Measurements from ENCODE around the gene PBX3.
"Not testable (repeated sequence)": the region's sequence is repeated elsewhere in the genome, so short reads cannot be mapped to it uniquely, and the experiment has no call there.

The PBX3 gene

DNA sequence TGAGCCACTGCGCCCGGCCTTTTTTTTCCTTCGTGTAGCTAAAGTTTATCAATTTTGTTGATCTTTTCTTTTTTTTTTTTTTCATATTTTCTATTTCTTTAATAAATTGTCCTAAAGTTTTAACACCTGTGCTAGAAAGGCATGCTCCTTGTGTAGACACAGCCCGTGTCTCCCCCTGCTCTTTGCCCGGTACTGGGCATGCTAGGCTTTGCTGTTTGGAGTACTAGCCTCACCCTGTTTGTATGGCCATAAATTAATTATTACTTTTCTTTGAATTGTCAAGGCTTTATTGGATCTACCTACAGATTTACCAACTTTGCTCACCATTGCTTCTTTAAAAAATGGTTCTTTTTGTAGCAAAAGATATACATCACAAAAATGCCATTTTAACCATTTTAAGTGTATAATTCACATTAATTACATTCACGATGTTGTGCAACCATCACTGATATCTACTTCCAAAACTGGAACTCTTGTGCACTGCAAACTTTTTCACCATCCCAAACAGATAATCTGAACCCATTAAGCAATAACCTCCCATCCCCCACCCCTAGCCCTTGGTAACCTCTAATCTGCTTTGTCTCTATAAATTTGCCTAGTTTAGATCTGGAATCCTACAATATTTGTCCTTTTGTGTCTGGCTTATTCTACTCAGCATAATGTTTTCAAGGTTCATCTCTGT lies 31.5 kb downstream of the PBX3 start:
- not testable (repeated sequence) for FAIRE-seq

DNA sequence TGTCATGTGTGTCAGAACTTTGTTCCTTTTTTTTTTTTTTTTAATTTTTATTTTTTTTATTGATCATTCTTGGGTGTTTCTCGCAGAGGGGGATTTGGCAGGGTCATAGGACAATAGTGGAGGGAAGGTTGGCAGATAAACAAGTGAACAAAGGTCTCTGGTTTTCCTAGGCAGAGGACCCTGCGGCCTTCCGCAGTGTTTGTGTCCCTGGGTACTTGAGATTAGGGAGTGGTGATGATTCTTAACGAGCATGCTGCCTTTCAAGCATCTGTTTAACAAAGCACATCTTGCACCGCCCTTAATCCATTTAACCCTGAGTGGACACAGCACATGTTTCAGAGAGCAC lies 32.0 kb downstream of the PBX3 start:
- not testable (repeated sequence) for FAIRE-seq

DNA sequence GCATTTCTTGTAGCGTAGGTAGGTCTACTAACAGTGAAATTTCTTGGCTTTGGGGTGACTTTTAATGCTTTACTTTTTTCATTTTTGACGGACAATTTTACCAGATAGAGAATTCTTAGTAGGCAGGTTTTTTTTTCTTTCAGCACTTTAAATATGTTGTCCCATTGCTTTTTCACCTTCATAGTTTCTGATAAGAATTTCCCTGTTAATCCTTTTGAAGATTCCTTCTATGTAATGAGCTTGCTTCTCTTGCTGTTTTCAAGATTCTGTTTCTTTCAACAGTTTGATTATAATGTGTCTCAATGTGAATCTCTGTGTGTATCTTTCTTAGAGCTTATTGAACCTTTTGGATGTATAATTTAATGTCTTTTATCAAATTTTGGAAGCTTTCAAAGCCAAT lies 35.5 kb downstream of the PBX3 start:
- FAIRE-seq: no peak

DNA sequence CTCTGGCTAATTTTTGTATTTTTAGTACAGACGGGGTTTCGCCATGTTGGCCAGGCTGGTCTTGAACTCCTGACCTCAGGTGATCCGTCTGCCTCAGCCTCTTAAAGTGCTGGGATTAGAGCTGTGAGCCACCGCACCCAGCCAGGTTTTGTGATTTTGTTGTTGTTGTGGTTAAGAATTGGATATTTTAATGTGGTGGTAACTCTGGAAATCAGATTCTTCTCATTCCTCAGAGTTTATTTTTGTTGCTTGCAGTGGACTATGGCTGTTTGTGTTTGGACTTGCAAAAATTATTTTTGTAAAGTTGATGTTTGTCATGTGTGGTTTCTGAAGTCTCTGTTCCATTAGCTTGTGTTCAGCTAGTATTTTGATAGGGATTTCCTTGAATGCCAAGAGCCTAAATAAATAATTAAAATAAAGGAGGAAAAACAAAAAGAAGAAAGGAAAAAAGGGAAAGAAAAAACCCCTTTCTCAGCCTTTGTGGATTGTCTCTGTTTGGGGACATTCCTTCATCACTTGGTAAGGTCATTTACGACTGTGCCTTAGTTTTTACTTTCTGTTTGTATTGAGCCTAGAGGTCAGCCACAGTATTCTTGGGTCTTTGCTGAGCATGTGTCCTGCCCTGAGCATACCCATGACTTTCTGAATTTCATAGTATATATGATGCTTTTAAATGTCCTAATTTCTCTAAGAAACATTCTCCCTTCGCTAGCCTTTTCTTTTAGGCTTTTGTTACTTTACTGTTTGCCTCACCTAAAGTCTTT lies 37.3 kb downstream of the PBX3 start:
- peak; percentile 43 for FAIRE-seq

DNA sequence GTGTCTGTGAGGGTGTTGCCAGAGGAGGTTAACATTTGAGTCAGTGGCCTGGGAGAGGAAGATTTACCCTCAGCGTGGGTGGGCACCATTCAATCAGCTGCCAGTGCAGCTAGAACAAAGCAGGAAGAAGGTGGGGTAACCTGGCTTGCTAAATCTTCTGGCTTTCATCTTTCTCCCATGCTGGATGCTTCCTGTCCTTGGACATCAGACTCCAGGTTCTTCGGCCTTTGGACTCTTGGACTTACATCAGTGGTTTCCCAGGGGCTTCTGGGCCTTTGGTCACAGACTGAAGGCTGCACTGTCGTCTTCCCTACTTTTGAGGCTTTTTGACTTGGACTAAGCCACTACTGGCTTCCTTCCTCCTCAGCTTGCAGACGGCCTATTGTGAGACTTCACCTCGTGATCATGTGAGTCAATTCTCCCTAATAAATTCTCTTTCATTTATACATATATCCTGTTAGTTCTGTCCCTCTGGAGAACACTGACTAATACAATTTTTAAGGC lies 38.1 kb downstream of the PBX3 start:
- no peak for FAIRE-seq

DNA sequence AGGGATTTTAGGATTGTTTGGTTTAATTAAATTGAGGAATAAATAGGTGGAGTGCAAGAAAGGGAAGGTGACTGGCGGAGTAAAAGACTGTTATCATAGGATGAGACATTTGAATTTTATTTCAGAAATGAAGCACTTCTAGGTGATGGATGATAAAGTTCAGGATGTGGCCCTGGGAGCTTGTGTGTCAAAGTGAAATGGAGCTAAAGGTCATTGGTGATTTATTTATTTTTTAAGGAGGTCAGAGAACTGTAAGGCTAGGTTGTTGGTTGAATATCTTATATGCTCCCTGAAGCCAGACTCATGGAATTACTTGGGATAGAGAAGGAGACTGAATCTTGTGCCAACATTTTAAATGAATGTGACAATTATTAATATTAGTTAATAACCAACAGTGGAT lies 40.5 kb downstream of the PBX3 start:
- no peak for FAIRE-seq

DNA sequence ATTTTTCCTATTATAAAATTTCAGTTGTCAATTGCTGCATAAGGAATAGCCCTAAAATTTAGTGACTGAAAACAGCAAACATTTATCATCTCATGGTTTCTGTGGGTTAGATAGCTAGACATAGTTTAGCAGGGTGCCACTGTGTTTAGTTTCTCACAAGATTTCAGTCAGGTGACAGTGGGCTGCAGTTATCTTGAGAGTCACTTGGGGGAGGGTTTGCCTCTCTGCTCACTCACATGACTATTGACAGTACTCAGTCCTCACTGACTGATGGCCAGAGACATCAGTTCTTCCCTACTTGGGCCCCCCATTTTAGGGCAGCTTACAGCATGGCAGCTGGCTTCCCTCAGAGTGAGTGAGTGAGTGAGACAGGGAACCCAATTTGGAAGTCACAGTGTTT lies 42.0 kb downstream of the PBX3 start:
- no peak for FAIRE-seq

DNA sequence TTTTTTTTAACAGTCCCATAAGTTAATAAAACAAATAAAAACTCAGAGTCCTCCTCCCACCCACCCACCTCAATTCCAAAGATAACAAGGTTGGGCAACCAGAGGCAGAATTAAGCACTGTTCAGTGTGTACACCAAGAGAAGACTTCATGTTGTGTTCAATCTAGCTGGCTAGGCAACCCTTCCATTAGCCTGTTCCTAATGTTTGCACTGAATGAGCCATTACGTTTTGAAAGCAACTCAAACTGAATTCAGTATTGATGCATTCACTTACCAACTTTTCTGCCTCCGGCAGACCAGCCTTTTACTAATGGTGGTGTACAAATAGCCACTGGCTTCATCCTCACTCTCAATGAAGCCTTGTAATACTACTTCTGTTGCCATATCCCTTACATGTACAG lies 47.5 kb downstream of the PBX3 start:
- no peak for FAIRE-seq

DNA sequence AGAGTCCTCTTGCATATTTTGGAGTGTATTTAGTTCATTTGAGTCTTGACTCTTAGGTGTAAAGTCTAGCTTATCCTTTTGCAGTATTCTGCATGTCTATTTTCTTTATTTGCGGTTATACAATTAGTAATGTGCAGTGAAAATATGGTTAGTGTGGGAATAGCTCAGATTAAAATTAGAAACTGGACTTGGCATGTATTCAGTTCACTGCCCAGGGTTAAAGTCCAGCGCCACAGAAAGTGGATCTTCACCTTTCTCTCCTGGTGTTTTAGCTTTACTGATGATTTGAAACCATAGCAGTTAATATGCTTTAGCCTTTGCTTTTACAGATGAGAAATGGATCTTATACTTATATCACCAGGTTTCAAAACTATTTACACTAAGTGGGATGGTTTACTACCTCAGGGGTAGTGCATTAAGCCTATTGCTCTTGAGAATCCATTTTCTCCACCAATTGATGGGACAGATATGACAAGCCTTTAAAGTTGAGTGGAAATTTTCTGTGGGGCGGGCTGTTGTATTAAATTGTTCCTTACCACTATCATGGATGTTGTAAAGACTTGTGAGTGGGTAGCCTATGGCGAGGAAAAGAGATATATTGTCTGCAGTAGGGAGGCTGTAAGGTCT lies 48.9 kb downstream of the PBX3 start:
- FAIRE-seq: no peak

DNA sequence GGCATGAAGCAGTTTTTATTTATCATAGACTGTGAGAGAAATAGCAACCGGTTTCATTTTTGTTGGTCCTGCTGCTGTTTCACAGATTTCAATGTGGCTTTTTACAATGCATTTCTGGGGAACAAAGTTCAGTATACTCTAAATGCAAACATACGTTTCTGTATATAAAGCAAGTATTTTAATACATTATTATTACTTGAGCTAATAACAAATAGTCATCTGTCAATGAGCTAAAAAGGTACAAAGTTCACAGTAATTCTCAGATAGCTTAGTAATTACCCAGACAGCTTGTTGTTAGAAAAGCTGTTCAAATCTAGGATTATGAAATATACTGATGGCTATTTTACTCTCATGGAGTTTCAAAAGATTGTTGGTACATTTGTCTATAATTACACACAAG lies 50.8 kb downstream of the PBX3 start:
- FAIRE-seq: no peak

DNA sequence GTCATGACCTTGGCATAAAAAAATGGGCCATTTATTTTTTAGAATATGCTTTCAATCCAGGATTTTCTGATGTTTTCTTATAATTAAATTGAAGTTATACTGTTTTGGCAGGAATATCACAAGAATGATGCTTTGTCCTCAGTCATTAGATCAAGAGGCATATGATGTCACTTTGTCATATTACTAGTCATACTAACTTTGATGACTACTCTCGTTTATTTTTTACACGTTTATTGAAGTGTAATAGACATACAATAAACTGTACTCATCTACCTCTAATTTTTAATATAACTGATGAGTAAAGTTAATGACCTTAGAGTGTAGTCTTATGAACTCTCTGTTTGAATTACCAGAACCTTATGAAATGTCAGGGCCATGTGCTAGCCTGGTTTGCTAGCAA lies 56.4 kb downstream of the PBX3 start:
- FAIRE-seq: no peak

DNA sequence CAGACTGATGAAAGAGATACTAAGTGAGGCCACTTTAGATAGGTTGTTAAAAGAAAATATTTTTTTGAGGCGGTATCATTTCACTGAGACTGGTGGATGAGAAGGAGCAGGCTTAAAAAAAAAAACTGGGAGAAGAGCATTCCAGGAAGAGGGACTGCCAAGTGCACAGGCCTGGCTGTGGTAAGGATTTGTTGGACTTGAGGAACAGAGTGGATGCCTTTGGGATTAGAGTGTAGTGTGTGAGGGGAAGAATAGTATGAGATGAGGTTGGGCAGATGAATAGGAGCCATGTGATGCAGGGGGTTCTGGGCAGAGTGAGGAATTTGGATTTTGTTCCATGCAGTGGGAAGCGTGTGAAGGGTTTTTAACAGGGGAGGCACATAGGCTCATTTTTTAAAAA lies 57.9 kb downstream of the PBX3 start:
- no peak for FAIRE-seq

DNA sequence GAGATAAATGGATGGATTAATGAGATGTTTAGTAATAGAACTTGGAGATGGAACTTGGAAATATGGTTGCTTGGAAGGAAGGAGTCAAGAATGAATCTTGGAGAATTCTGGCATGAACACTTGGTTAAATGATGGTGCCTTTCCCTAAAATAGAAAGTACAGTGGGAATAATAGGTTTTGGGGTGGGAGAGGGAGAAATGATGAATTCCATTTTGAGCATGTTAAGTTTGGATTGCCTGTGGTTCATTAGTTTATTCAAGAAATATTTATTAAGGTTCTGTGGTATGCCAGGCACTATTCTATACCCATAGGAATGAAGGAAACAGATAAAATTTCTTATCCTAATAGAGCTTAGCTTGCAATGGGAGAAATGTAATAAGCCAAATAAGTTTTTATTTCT lies 58.4 kb downstream of the PBX3 start:
- no peak for FAIRE-seq

DNA sequence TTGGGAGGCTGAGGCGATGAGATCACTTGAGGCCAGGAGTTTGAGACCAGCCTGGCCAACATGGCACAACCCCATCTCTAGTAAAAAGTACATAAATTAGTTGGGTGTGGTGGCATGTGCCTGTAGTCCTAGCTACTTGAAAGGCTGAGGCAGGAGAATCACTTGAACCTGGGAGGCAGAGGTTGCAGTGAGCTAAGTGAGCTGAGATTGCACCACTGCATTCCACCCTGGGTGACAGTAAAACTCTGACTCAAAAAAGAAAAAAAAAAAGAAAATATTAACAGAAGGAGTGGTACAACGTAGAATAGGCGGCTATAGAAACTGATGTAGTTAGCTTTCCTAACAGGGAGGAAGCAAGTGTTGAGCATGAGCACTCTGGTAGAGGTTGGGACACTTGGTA lies 59.9 kb downstream of the PBX3 start:
- FAIRE-seq: no peak

DNA sequence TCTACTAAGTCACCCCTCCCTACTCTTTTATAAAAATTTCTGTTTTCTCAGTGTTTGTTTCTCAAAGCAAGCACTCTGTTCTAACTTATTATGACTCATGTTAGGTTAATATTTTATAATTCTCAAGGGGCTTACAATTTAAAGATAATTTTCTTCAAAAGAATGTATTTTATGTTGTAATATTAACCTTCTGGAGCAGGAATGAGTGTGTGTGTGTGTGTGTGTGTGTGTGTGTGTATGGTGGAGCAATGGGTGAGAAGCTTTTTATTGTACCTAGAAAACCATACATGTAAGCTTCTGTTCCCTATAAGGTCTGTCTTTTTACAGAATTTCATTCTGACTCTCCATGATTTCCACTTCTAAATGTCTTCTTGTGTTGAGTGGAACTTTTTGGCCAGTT lies 63.0 kb downstream of the PBX3 start:
- FAIRE-seq: no peak

DNA sequence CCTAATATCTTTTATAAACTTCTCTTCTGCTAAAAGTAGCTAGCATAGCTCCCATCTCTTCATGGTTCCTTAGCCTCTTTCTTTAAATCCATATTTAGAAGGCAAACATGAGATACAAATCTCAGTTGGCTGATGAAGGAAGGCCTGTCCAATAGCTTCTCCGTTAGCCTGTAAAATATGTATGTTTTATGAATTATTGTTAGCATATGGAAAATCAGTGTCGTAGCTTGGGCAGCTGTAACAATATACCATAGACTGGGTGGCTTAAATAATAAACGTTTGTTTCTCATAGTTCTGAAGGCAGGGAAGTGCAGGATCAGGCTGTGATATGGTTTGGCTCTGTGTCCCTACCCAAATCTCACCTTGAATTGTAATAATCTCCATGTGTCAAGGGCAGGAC lies 63.8 kb downstream of the PBX3 start:
- FAIRE-seq: no peak

DNA sequence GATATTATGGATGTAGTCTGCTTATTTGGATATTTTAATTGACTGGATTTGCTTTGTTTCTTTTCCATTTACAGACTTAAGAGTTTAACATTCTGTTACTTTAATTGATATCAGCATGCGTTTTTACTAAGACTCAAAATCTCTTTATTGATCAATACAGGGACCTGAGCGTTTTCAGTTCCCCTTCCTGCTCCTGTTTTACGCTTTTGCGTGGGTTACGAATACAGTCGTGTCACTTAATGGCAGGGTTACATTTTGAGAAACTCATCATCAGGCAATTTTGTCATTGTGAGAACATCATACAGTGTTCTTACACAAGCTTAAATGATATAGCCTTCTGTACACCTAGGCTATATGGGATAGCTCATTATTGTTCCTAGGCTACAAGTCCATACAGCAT lies 65.2 kb downstream of the PBX3 start:
- FAIRE-seq: no peak

DNA sequence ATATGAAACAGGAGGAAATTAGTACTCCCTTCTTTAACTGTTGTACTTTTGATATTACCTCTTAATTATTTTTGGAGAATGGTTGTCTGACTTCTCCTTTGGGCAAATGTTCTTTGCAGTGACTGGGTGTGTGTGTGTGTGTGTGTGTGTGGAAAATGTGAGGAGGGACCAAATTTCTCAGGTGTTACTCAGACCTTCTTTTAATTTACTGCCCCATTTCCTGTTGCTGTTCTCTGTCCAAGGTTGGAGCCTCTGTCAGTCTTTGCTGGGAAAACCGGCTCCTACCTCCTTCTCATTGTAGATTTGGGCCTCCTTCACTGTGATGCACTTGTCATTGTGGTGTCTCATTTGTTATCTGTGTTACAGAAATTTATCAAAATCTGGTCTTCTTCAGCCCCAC lies 68.4 kb downstream of the PBX3 start:
- FAIRE-seq: no peak

DNA sequence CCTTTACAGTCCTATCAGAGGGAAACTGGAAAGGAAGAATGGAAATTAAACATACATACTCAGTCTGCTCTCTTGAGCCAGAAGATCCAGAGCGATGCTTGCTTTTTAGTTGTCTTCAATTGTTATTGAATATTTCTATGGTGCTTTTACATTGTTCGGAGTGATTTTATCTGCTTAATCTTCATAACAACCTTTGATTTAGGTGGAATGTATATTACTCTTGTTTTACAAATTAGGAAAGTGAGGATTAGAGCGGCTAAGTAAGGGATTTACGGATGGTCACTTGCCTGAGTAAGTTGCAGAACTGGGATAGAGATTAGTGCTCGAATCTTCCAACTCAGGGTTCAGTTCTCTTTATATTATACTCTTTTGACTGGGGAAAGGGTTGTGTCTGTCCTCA lies 69.1 kb downstream of the PBX3 start:
- no peak for FAIRE-seq

DNA sequence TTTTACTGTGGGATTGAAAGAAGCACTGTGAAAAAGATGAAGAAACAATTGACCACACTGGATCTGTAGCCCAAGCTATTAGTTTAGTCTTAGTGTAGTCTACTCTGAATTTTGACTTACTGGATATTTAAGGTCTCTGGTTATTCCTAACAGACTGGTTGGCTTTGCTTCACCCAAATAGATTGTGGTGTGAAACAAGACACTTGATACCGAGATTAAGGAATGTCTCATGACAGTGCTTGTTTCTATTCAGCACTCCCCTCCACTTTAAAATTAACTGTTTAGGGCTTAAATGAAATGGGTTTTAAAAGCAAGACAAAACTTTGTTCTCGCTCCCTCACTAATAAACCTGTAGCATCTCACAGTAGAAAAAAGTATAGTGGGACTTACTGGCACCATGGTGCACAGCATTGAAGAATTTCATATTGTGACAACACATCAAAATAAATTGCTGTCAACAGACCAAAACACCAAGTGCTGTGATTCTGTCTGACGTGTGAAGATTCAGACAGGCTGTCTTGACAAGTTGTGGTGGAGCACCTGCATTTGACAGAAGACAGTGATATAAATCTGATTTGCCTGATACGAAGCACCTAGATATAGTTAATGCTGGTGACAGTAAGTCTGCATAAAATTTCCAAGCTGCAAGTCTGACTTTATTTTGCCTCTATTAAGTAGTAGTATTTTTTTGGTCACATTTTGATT lies 73.1 kb downstream of the PBX3 start:
- no peak for FAIRE-seq

DNA sequence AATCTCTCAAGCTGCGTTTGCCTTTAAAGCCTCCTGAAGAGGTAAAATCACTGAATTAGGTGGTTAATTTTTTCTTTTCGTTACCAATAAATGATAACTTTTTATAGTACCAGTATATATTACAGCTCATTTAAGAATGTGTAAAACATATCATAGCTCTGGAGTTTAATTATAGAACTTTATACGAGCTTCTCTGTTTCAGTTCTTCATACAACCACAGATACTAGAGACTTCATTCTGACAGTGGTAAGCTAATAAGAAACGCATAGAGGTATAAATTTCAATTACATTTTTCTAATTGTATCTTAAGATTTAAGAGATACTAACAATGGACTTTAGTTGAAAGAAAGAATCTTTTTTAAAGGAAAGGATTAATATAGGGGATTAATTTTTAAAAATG lies 73.9 kb downstream of the PBX3 start:
- FAIRE-seq: no peak

DNA sequence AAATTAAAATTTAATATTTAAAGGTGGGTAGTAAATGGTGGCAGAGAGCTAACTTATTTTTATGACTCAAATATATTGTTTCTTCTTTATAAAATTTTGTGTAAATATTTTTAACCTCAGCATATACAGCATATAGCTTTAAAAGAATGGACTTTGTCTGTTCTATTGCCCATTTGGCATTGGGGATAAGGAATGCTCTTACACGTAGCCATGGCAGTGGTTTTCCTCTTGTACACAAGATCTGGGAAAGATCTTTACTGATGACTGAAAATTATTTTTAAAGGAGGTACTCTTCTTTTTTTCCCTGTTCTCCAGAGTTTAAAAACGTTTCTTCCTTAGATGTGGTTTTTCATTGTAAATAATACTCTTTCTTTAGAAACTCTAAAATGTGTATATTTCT lies 75.0 kb downstream of the PBX3 start:
- no peak for FAIRE-seq

DNA sequence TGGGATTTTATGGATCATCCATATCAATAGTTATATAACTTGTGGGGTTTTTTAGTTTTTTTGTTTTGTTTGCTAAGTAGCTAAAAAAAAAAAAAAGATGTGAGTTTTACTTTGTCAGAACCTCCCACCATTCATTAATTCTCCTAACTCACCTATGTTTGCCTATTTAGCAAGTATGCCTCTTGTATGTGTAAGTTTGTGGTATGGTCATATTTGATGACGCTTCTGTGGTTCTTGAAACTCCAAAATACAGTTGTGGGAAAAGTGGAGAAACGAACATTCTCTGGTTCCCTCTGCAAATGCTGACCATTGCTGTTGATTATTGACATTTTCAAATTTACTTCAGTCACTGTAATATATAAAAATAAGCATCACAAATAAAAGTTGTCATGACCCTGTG lies 75.7 kb downstream of the PBX3 start:
- no peak for FAIRE-seq

Data from endometrium (tissue), 2 donors.